Activated T-helper 17 cell treated with anti-CD3 and anti-CD28 coated beads, Interleukin-2, amount 50 U/mL, for 72 hours (primary cell): ENCODE results near the gene ADCYAP1R1. TPM values are rescaled to one million over a fixed set of nuclear protein-coding genes. Genes with fewer than 3 reads are reported as not detected.

Source experiments
- ATAC-seq: fragments of 150-1000 bp; cut with Tn5 transposase; replicated peaks from 2 replicates; pipeline ENCODE4 v1.10.0; 2021; ENCODE audit warnings: mild to moderate bottlenecking, moderate library complexity
- H3K27ac Mint-ChIP-seq: one replicate; pipeline ENCODE4 v1.8.0; 2022; ENCODE audit warnings: mixed read lengths
- H3K27me3 Mint-ChIP-seq: one replicate; pipeline ENCODE4 v1.8.0; 2022; ENCODE audit warnings: mixed read lengths
- H3K36me3 Mint-ChIP-seq: one replicate; pipeline ENCODE4 v1.8.0; 2022; ENCODE audit warnings: low read depth, mild to moderate bottlenecking, mixed read lengths
- H3K4me1 Mint-ChIP-seq: one replicate; pipeline ENCODE4 v1.8.0; 2022; ENCODE audit warnings: mixed read lengths
- H3K4me3 Mint-ChIP-seq: one replicate; pipeline ENCODE4 v1.8.0; 2022; ENCODE audit warnings: mild to moderate bottlenecking, mixed read lengths
- H3K9me3 Mint-ChIP-seq: one replicate; pipeline ENCODE4 v1.8.0; 2022; ENCODE audit warnings: mixed read lengths
- total RNA-seq, 2 donors: library from RNA; stranded (reverse); gene quantifications; one replicate each; pipeline ENCODE4 v1.2.3, GENCODE V29; 2022

ADCYAP1R1 gene
- total RNA-seq, 2 donors from 2014 or later = not detected

- H3K36me3 Mint-ChIP-seq = no peaks in the 10 kb centered on the region
- ATAC-seq = no peak
- H3K9me3 Mint-ChIP-seq = no peaks in the 10 kb centered on the region
- peaks cover 4% of the 10 kb centered on the region for H3K27me3 Mint-ChIP-seq
- no peak overlapping the region for H3K27ac Mint-ChIP-seq
- no peaks in the 10 kb centered on the region for H3K4me1 Mint-ChIP-seq
- H3K4me3 Mint-ChIP-seq = no peak overlapping the region
Measured at GRCh38 chr7:31108097-31108657, 56.1 kb downstream of the ADCYAP1R1 start.

GRCh38 chr7:31109751-31110150 lies 57.6 kb downstream of the ADCYAP1R1 start:
- no peak for ATAC-seq
- H3K36me3 Mint-ChIP-seq = no peaks in the 10 kb centered on the region
- no peaks in the 10 kb centered on the region for H3K9me3 Mint-ChIP-seq
- no peak overlapping the region for H3K27ac Mint-ChIP-seq
- no peaks in the 10 kb centered on the region for H3K4me1 Mint-ChIP-seq
- no peak overlapping the region for H3K4me3 Mint-ChIP-seq
- peaks cover 4% of the 10 kb centered on the region for H3K27me3 Mint-ChIP-seq

DNA sequence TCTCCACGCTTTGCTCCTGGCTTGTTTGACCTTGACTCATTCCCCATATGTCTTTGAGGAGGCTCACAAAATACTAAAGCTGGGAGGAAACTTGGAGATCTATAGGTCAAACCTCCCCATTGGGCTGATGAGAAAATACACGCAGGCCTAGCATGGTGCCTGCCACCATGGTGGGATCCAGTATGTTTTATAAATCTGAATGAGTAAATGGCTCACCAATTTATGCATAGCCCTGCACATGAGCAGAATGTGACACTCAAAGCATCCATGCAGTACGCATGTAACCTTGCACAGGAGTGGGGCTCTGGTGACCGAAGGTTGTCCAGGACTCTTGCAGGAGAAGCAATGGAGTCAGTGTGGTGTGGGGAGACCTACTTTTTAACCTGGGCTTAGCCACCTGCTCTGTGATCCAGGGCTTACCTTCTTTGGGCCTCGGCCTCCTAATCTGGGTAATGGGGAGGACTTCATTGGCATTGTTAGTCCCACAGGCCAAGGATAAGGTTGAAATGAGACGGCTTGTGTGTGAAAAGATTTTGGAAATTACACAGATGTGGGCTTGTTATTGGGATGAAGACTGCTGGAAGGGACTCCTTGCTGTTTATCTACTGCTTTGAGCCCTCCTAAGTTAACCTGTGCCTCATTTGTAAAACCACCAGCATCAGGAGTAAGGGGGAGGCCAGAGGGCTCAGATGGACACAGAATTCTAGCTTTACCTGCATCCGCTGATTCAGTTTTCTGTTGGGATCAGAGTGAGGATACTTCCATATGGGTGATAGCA lies 58.4 kb downstream of the ADCYAP1R1 start:
- peaks cover 4% of the 10 kb centered on the region for H3K27me3 Mint-ChIP-seq
- no peaks in the 10 kb centered on the region for H3K9me3 Mint-ChIP-seq
- H3K4me3 Mint-ChIP-seq = no peak overlapping the region
- no peaks in the 10 kb centered on the region for H3K36me3 Mint-ChIP-seq
- no peak overlapping the region for H3K27ac Mint-ChIP-seq
- H3K4me1 Mint-ChIP-seq = no peaks in the 10 kb centered on the region
- no peak for ATAC-seq

DNA sequence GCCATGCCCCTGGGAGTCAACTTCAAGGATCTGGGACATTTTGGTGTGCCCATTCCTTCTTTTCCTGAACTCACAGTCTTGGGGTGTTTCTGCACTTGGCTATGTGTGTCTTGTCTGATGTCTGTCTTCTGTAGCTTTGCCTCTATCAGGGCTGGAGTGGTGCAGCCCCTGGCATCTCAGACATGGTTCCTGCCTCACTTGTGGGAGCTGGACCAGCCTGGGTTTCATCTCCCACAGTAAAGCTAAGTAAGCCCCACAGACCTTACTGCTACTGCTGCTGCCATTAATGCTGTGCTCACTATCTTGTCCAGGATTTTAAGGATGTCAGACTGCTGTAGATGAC lies 59.0 kb downstream of the ADCYAP1R1 start:
- no peaks in the 10 kb centered on the region for H3K36me3 Mint-ChIP-seq
- no peaks in the 10 kb centered on the region for H3K4me1 Mint-ChIP-seq
- peaks cover 4% of the 10 kb centered on the region for H3K27me3 Mint-ChIP-seq
- no peak overlapping the region for H3K4me3 Mint-ChIP-seq
- no peak overlapping the region for H3K27ac Mint-ChIP-seq
- peaks cover 3% of the 10 kb centered on the region for H3K9me3 Mint-ChIP-seq
- ATAC-seq = no peak

DNA sequence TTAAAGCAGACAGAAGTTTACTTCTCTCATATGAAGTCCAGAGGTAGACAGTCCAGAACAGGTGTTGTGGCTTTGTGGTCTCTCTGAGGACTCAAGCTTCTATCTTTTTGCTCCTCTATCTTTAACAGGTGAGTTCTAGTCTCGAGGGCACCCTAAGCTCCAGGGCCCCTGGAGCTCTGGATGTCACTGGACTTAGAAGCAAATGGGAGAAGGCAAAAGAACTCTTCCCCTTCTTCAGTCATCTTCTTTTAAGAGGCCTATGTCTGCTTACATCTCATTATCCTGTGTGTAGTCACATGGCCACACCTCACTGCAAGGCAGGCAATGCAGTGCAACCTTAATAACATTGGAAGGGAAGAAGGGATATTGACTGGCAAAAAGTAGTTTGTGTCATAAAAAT lies 61.6 kb downstream of the ADCYAP1R1 start:
- Mint-ChIP-seq H3K27ac (no peak overlapping the region), H3K4me3 (no peak overlapping the region), H3K36me3 (no peaks in the 10 kb centered on the region), H3K27me3 (peaks cover 11% of the 10 kb centered on the region), H3K4me1 (no peaks in the 10 kb centered on the region), H3K9me3 (peaks cover 3% of the 10 kb centered on the region)
- no peak for ATAC-seq

DNA sequence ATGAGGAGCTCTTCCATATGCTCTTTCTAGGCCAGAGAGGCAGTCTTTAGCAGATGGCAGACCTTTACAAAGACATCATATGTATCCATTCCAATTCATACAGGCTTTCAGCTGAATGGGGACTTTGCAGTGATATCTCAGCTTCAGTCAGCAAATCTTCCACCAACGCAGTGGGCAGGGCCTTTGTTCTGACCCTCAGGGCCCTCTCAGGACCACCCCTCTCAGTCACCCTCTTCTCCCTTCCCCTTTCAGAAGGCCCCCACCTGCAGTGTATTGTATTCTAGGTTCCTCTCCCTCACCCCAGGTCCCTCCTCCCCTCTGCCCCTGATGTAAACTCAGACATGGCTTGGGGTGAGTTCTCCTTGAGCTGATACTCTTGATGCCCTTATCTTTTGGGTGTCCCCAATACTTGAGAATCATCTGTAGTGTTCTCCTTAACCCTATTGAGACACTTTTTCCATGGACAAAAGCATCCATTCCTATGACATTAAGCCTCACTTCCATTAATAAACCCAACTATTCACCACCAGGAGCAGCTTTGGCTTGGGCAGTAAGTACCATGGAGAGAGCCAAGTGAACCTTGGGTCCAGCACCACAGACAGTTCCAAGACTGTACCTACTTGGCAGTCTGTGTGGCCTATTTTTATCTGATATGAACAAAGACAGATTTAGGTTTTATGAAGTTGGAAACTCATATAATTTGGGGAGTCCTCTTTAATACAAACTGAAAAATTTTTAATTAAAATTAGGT lies 62.7 kb downstream of the ADCYAP1R1 start:
- Mint-ChIP-seq H3K9me3 (peaks cover 3% of the 10 kb centered on the region), H3K4me3 (no peak overlapping the region), H3K27me3 (peaks cover 11% of the 10 kb centered on the region), H3K4me1 (no peaks in the 10 kb centered on the region), H3K27ac (no peak overlapping the region), H3K36me3 (no peaks in the 10 kb centered on the region)
- ATAC-seq = no peak

DNA sequence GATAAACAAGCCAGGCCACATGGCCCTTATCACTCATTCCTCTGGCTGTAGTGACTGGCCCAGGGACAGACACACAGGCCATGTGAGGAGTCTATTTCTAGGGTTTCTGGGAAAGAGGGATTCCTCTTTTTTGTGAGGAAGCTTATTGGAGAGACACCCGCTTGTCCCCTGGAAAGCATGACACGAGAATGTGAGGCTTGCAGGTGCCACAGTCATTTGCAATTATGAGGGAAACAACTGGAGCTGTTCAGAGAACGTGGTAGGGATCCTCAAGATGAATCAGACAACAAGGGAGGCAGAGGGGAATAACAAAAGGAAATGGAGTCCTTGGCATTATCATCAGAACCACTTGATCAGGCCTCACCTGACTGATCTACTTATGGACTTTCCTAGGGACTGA lies 64.5 kb downstream of the ADCYAP1R1 start:
- Mint-ChIP-seq H3K36me3 (no peaks in the 10 kb centered on the region), H3K4me3 (no peak overlapping the region), H3K4me1 (no peaks in the 10 kb centered on the region), H3K27ac (no peak overlapping the region), H3K27me3 (peaks cover 11% of the 10 kb centered on the region), H3K9me3 (peaks cover 3% of the 10 kb centered on the region)
- no peak for ATAC-seq

DNA sequence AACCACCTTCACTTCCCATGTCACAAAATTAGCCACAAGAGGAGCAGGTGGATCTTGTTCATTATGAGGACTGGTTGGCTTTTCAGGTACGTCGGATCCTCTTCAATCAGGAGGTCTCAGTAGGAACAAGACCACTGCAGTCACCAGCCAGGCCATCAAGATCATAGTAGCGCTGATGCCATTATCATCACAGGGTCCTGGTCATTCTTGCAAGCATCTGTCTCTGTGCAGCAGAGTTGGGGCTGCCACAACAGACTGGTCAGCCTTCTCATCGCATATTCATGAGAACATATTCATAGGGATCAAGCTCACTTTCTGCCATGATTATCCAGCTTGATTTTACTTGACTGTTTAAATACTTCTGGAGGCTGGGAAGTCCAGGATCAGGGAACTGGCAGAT lies 67.1 kb downstream of the ADCYAP1R1 start:
- Mint-ChIP-seq H3K36me3 (no peaks in the 10 kb centered on the region), H3K4me1 (peaks cover 3% of the 10 kb centered on the region), H3K4me3 (no peak overlapping the region), H3K9me3 (peaks cover 3% of the 10 kb centered on the region), H3K27me3 (peaks cover 18% of the 10 kb centered on the region), H3K27ac (no peak overlapping the region)
- no peak for ATAC-seq

DNA sequence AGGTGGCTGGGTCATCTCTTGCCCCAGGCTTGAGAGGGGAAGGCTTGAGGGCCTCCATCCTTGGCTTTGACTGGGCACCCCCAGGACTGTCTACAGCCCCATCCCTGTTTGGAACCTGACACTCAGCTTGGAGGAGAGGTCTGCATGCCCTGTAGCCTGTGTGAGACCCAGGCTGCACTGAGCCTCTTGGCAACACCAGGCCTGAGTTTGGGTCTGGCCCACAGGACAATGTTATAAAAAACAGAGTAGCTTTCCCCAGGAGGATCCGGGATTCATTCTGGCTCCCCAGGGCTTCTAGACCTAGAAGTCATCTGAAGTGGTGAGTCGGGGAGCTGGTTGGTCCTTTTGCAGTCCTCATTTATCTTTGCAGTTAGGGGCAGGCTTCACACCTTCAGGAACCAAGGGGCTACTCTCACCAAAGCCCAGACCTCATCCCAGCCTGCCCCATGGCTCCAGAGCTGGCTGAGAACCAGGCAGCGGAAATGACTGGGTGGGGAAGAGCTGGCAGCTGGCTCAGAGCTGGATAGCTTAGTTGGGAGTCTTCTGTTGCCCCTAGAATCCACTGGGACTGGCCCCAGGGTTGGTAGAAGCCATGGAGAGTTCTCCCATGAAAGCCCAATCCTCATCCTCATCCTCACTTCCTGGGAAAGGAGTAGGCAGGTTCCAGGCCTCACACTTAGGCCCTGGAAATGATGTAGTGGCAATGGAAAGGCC lies 68.8 kb downstream of the ADCYAP1R1 start:
- H3K9me3 Mint-ChIP-seq = no peaks in the 10 kb centered on the region
- peaks cover 21% of the 10 kb centered on the region for H3K27me3 Mint-ChIP-seq
- no peak overlapping the region for H3K4me3 Mint-ChIP-seq
- H3K27ac Mint-ChIP-seq = no peak overlapping the region
- H3K4me1 Mint-ChIP-seq = peaks cover 3% of the 10 kb centered on the region
- no peak for ATAC-seq
- no peaks in the 10 kb centered on the region for H3K36me3 Mint-ChIP-seq

DNA sequence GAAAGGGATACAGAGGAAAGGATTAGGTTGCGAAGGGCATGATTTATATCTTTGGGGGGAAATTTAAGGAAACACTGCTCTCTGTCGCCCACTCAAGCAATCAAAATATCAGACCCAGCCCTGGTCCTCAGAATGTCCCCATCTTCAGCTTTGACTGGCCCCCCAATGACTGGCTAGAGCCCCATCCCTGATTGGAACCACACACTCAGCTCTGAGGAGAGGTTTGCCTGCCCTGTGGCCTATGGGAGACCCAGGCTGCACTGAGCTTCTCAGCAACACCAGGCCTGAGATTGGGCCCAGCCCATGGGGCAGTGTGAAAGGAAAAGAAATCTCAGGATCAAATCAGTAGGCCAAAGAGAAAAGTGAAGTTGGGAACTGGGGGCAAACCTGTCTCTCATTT lies 69.5 kb downstream of the ADCYAP1R1 start:
- Mint-ChIP-seq H3K4me1 (peaks cover 3% of the 10 kb centered on the region), H3K27me3 (peaks cover 21% of the 10 kb centered on the region), H3K27ac (no peak overlapping the region), H3K9me3 (no peaks in the 10 kb centered on the region), H3K4me3 (no peak overlapping the region), H3K36me3 (no peaks in the 10 kb centered on the region)
- no peak for ATAC-seq

- ATAC-seq = peak; percentile 34
- Mint-ChIP-seq H3K4me1 (peaks cover 3% of the 10 kb centered on the region), H3K9me3 (no peaks in the 10 kb centered on the region)
Measured at GRCh38 chr7:31122649-31123058, 70.5 kb downstream of the ADCYAP1R1 start.

DNA sequence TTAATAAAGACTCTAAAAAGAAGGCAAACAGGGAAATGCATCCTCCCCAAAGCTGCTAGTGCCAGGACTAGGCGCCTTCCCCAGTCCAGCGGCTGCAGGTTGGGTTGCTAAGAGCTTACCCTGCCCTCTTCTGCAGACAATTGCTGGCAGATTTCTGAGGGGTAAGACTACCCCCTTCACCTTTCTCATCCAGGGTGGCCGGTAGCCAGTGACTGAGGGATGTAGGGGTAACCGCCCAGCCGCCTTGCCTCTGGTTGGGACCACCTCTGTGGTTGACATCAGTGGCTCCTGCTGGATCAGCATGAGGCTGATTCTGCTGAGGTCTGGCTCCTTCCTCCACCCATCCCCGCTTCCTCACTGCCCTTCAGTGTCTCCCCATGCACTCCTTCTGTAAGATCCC lies 71.2 kb downstream of the ADCYAP1R1 start:
- H3K4me3 Mint-ChIP-seq = no peak overlapping the region
- no peaks in the 10 kb centered on the region for H3K36me3 Mint-ChIP-seq
- no peak overlapping the region for H3K27ac Mint-ChIP-seq
- H3K4me1 Mint-ChIP-seq = peaks cover 3% of the 10 kb centered on the region
- H3K27me3 Mint-ChIP-seq = peaks cover 15% of the 10 kb centered on the region
- no peak for ATAC-seq
- H3K9me3 Mint-ChIP-seq = no peaks in the 10 kb centered on the region

More at GRCh38 chr7:31122649-31123058, 70.5 kb downstream of the ADCYAP1R1 start:
- Mint-ChIP-seq H3K4me3 (no peak overlapping the region), H3K27me3 (peaks cover 15% of the 10 kb centered on the region), H3K27ac (no peak overlapping the region), H3K36me3 (no peaks in the 10 kb centered on the region)

DNA sequence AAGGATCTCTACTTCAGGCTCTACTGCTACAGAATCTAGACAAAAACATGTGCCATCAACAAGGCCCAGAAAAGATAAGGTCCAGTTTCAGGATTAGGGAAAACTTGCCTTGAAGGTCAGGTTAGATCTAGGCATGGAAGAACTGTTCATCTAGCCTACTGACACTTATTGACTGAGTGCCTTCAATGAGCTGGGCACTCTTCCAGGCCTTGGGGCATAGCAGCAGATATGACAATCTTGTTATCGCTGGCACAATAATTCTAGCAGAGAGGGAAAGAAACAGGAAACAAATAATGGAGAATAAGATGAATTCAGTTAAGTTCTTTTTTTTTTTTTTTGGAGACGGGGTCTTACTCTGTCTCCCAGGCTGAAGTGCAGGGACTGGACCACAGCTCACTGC lies 71.6 kb downstream of the ADCYAP1R1 start:
- H3K9me3 Mint-ChIP-seq = no peaks in the 10 kb centered on the region
- H3K27me3 Mint-ChIP-seq = peaks cover 15% of the 10 kb centered on the region
- ATAC-seq = no peak
- peaks cover 3% of the 10 kb centered on the region for H3K4me1 Mint-ChIP-seq
- H3K4me3 Mint-ChIP-seq = no peak overlapping the region
- H3K36me3 Mint-ChIP-seq = no peaks in the 10 kb centered on the region
- no peak overlapping the region for H3K27ac Mint-ChIP-seq

- ATAC-seq = no peak
- peaks cover 3% of the 10 kb centered on the region for H3K4me1 Mint-ChIP-seq
- H3K36me3 Mint-ChIP-seq = no peaks in the 10 kb centered on the region
- H3K9me3 Mint-ChIP-seq = no peaks in the 10 kb centered on the region
- no peak overlapping the region for H3K4me3 Mint-ChIP-seq
- H3K27me3 Mint-ChIP-seq = peaks cover 15% of the 10 kb centered on the region
- no peak overlapping the region for H3K27ac Mint-ChIP-seq
Measured at GRCh38 chr7:31125171-31125570, 73.1 kb downstream of the ADCYAP1R1 start.
